IPS-15b (cell line): ENCODE results near the gene REPS2.
A peak's percentile ranks its signal among the peaks of the same experiment; 100 is the strongest.

Experiments
- H3K27me3 ChIP-seq: one replicate; pipeline ENCODE4 v1.6.1; 2013; ENCODE audit warnings: low read length; ENCODE audit not compliant: control insufficient read depth, insufficient read depth
- H3K36me3 ChIP-seq: one replicate; pipeline ENCODE4 v1.6.1; 2013; ENCODE audit warnings: low read length; ENCODE audit not compliant: control insufficient read depth, insufficient read depth
- H3K4me1 ChIP-seq: one replicate; pipeline ENCODE4 v1.6.1; 2013; ENCODE audit warnings: mild to moderate bottlenecking, low read length; ENCODE audit not compliant: control insufficient read depth, insufficient read depth
- H3K4me3 ChIP-seq: one replicate; pipeline ENCODE4 v1.5.1; 2013; ENCODE audit warnings: low read depth, low read length
- H3K9ac ChIP-seq: one replicate; pipeline ENCODE4 v1.6.1; 2013; ENCODE audit warnings: low read depth, mild to moderate bottlenecking, low read length
- H3K9me3 ChIP-seq: one replicate; pipeline ENCODE4 v1.6.1; 2013; ENCODE audit warnings: mild to moderate bottlenecking, low read length; ENCODE audit not compliant: control insufficient read depth, insufficient read depth

The REPS2 gene

GRCh38 chrX:16946361-16946964 is at the start of gene REPS2:
REPS2 (plus strand) TSS chrX:16946658; CDS start chrX:16946862, 204 bp downstream.
- Histone ChIP-seq H3K27me3 (peaks cover 29% of the 10 kb centered on the region), H3K9me3 (no peaks in the 10 kb centered on the region), H3K4me1 (no peaks in the 10 kb centered on the region), H3K9ac (peak within 1 kb of the TSS; percentile 65), H3K4me3 (peak within 1 kb of the TSS; percentile 82), H3K36me3 (no peaks in the 10 kb centered on the region)

GRCh38 chrX:16897445-16897844 is 49.0 kb upstream of the REPS2 start:
- Histone ChIP-seq H3K4me1 (no peaks in the 10 kb centered on the region), H3K9me3 (no peaks in the 10 kb centered on the region), H3K4me3 (no peak overlapping the region), H3K36me3 (no peaks in the 10 kb centered on the region), H3K9ac (no peak overlapping the region), H3K27me3 (no peaks in the 10 kb centered on the region)

GRCh38 chrX:16903274-16904022 is 43.0 kb upstream of the REPS2 start:
- Histone ChIP-seq H3K9me3 (no peaks in the 10 kb centered on the region), H3K27me3 (no peaks in the 10 kb centered on the region), H3K4me1 (no peaks in the 10 kb centered on the region), H3K36me3 (no peaks in the 10 kb centered on the region), H3K4me3 (no peak overlapping the region), H3K9ac (no peak overlapping the region)

GRCh38 chrX:16910376-16910775 is 36.1 kb upstream of the REPS2 start:
- Histone ChIP-seq H3K27me3 (no peaks in the 10 kb centered on the region), H3K9me3 (no peaks in the 10 kb centered on the region), H3K36me3 (no peaks in the 10 kb centered on the region), H3K9ac (no peak overlapping the region), H3K4me1 (no peaks in the 10 kb centered on the region), H3K4me3 (no peak overlapping the region)

GRCh38 chrX:16914058-16914457 is 32.4 kb upstream of the REPS2 start:
- H3K4me1 ChIP-seq = peaks cover 4% of the 10 kb centered on the region
- H3K27me3 ChIP-seq = no peaks in the 10 kb centered on the region

GRCh38 chrX:16916561-16916960 is 29.9 kb upstream of the REPS2 start:
- H3K4me3 ChIP-seq = no peak overlapping the region
- no peaks in the 10 kb centered on the region for H3K27me3 ChIP-seq
- H3K36me3 ChIP-seq = no peaks in the 10 kb centered on the region
- H3K9me3 ChIP-seq = no peaks in the 10 kb centered on the region
- no peak overlapping the region for H3K9ac ChIP-seq
- H3K4me1 ChIP-seq = peaks cover 4% of the 10 kb centered on the region

More at GRCh38 chrX:16914058-16914457, 32.4 kb upstream of the REPS2 start:
- no peaks in the 10 kb centered on the region for H3K9me3 ChIP-seq
- no peak overlapping the region for H3K9ac ChIP-seq
- H3K36me3 ChIP-seq = no peaks in the 10 kb centered on the region
- no peak overlapping the region for H3K4me3 ChIP-seq

GRCh38 chrX:16917120-16917519 is 29.3 kb upstream of the REPS2 start:
- Histone ChIP-seq H3K4me3 (no peak overlapping the region), H3K4me1 (peaks cover 4% of the 10 kb centered on the region), H3K9ac (no peak overlapping the region), H3K36me3 (no peaks in the 10 kb centered on the region), H3K27me3 (no peaks in the 10 kb centered on the region), H3K9me3 (no peaks in the 10 kb centered on the region)

- no peaks in the 10 kb centered on the region for H3K27me3 ChIP-seq
- H3K4me3 ChIP-seq = no peak overlapping the region
- H3K9me3 ChIP-seq = no peaks in the 10 kb centered on the region
- peaks cover 4% of the 10 kb centered on the region for H3K4me1 ChIP-seq
- no peak overlapping the region for H3K9ac ChIP-seq
- no peaks in the 10 kb centered on the region for H3K36me3 ChIP-seq
Observed at GRCh38 chrX:16918979-16919378, 27.5 kb upstream of the REPS2 start.

GRCh38 chrX:16920075-16920474 is 26.4 kb upstream of the REPS2 start:
- H3K4me1 ChIP-seq = peaks cover 4% of the 10 kb centered on the region
- no peaks in the 10 kb centered on the region for H3K27me3 ChIP-seq
- H3K9me3 ChIP-seq = no peaks in the 10 kb centered on the region
- H3K9ac ChIP-seq = no peak overlapping the region
- no peak overlapping the region for H3K4me3 ChIP-seq
- H3K36me3 ChIP-seq = no peaks in the 10 kb centered on the region

GRCh38 chrX:16923157-16923556 is 23.3 kb upstream of the REPS2 start:
- H3K4me3 ChIP-seq = no peak overlapping the region
- no peaks in the 10 kb centered on the region for H3K4me1 ChIP-seq
- H3K36me3 ChIP-seq = no peaks in the 10 kb centered on the region
- no peak overlapping the region for H3K9ac ChIP-seq
- H3K9me3 ChIP-seq = no peaks in the 10 kb centered on the region
- H3K27me3 ChIP-seq = no peaks in the 10 kb centered on the region

- Histone ChIP-seq H3K27me3 (no peaks in the 10 kb centered on the region), H3K36me3 (no peaks in the 10 kb centered on the region), H3K9ac (no peak overlapping the region), H3K4me1 (no peaks in the 10 kb centered on the region), H3K4me3 (no peak overlapping the region), H3K9me3 (no peaks in the 10 kb centered on the region)
Observed at GRCh38 chrX:16924631-16925480, 21.6 kb upstream of the REPS2 start.
